Measurements from ENCODE around the gene ZSCAN12.

ZSCAN12 gene

GRCh38 chr6:28353356-28353755 is 46.2 kb downstream of the ZSCAN12 start:
- no peak for DNase-seq

- no peak for DNase-seq
These were observed 48.0 kb downstream of the ZSCAN12 start for GRCh38 chr6:28351493-28351925.

DNA sequence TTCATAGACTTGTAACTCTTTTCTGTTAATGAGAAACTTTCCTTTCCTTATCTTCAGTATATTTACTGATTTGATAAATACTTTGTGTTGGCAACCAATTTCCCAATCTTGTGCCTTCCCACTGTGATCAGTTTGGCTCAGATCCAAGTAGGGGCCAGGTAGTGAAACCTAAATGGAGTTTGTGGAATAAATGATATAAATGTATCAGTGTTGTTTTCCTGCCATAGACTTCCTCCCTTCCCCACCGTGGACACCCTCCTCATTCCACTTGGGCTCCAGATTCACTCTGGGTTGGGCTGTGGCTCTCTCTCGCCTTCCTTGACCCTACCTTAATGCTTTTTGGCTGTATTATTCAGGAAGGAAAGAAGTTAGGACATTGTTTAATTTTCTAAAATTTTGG is 48.5 kb downstream of the ZSCAN12 start:
- no peak for DNase-seq

GRCh38 chr6:28349892-28350737 is 49.4 kb downstream of the ZSCAN12 start, which contains the start of gene ZKSCAN3:
ZKSCAN3 (plus strand) TSS chr6:28349947; CDS start chr6:28359587, 9,640 bp downstream.
- peak; percentile 54 for DNase-seq

GRCh38 chr6:28349344-28349891 is 50.1 kb downstream of the ZSCAN12 start:
- no peak for DNase-seq

- no peak for DNase-seq
These were observed 52.4 kb downstream of the ZSCAN12 start for GRCh38 chr6:28347119-28347518.

GRCh38 chr6:28345201-28345600 is 54.3 kb downstream of the ZSCAN12 start:
- DNase-seq = no peak

- no peak for DNase-seq
These were observed 55.5 kb downstream of the ZSCAN12 start for GRCh38 chr6:28343898-28344677.

DNA sequence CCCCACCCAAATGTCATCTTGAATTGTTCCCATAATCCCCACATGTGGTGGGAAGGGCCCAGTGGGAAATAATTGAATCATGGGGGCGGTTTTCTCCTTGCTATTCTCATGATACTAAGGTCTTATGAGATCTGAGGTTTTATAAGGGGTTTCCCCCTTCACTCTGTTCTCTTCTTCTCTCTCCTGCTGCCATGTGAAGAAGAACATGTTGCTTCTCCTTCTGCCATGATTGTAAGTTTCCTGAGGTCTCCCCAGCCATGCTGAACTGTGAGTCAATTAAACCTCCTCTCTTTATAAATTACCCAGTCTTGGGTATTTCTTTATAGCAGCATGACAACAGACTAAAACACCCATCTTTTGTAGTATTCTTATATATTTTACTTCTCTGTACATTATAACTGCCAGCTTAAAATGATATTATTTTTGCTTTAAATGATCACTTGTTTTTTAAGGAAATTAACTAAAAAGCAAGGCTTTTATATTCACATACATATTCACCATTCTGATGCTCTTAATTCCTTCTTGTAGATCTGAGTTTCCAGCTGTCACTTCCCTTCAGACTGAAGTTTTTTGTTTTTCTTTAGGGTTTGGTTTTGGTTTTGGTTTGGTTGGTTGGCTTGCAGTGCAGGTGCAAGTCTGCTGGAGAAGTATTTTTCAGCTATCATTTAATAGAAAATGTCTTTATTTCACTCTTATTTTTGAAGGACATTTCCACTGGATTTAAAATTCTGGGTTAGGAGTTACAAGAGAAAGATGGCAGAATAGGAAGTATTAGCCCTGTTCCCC is 59.0 kb downstream of the ZSCAN12 start:
- no peak for DNase-seq

DNA sequence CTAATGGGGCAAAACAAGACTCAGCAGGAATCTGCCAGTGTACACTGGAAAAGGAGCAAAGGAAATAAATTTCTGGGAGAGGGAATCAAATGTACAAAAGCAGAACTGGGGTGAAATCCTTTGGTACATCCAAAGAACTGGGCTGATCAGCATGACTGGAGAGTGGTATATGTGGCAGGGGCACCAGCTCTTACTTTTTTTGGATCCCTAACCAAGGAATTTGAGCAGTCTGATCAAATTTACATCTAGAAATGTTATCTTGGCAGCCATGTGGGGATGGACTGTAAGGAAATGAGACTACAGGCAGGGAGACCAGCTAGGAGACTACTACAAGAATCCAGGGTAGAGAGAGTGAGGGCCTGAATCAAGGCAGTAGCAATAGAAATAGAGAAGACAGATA is 62.4 kb downstream of the ZSCAN12 start:
- no peak for DNase-seq

GRCh38 chr6:28336284-28337120 is 63.0 kb downstream of the ZSCAN12 start:
- peak; percentile 89 for DNase-seq

DNA sequence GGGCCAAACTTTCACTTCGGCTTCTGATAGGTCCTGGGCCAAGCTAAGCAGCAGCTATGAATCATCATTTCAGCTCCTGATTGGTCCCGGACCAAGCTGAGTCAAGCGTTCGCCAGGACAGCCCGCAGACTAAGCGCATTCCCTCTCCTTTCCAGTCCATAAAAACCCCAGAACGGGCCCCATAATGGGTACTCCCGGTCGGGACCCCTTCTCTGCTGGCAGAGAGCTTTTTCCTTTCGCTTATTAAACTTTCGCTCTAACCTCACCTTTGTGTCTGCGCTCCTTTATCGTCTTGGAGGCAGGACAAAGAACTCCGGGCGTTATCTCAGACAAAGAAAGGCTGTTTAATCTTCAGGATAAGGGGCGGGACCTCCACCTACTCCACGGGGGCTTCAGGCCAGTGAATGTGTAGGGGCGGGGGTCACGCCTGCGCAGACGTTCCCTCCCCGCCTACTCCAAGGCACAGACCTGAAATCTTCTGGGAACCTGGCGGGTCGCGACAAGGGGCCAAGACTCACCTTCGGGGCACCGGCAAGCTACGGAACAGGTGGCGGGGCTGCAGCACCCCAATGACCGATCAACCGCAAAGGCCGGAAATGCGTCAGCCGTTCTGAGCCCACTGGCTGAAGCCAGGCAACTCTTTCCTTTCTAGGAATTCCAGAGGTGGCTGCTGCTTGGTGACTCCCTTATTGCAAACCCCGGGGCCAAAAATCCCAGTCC is 63.8 kb downstream of the ZSCAN12 start, which contains the start of gene ZSCAN31:
Gene ZSCAN31 (minus strand): TSS at position 585 of the 720 bp plus-strand sequence. CDS start 6,465 bp downstream, outside the sequence.
- DNase-seq = peak; percentile 93

DNA sequence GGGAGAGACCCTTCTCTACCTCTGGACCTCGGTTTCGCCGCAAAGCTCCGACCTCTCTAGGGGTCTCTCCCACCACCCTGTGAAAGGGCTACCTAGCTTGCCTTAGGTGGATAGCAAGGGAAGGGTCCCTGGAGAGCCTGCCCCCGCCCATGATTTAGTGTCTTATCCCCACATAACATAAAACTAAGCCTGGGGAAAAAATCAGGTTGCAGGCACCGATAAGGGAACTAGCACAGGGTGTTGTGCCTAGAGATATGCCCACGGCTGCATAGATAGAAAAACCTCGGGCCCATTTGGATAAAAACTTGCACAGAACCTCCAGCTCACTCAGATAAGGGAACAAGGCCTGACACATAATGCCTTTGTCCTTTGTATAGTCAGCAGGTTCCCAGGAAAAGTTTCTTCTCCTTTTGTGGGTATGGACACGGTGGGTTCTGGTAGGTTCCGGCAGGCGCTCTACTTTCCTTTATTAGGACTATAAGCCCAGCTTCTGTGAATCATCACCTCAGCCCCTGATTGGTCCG is 64.4 kb downstream of the ZSCAN12 start:
- no peak for DNase-seq

DNA sequence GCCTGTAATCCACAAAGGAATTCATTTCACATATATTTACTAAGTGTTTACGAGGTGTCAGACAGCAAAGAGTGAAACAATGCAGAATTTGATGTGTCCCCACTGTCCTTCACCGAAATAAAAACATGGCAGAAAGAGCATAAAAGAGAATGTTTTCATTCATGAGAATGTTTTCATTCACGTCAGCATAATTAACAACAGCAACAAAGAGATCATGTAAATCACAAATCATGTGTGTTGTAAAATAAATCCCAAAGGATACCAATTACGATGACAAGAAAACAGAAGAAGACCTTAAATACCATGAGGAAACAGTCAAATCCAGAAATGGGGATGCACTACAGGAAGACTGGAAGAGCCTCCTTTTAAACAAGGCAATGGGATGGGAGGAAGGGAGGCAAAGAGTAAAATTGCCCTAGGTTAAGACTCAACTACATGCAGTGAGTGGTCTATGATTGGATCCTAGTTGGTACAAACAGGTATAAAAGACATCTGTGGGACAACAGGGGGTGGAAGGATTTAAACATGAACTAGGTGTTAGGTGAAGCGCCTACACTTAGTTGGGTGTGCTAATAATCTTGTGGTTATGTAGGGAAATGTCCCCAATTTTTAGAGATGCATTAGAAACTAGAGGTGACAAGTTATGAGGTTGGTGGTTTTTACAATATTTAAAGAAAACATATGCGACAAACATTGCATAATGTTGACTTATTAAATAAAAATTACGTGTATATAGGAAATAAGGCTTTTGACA is 65.1 kb downstream of the ZSCAN12 start:
- DNase-seq = no peak

- DNase-seq = no peak
These were observed 65.9 kb downstream of the ZSCAN12 start for GRCh38 chr6:28333599-28334018.

DNA sequence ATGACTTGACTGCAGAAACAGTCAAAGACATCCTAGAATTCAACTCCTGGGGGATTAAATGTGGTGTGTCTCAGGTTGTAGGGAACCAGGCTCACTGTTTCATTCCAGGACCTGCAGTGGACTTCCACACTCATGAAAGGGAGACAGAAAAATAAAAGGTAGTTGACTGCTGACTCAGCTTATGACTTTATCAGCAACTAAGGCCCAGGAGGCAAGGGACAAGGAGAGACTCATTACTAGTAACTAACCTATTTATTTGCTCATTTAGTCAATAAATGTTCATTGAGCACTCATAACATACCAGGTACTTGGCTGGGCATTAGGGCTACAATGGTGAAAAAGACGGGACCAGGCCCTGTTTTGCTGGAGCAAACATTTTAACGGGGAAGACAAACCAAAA is 66.5 kb downstream of the ZSCAN12 start:
- no peak for DNase-seq

GRCh38 chr6:28330041-28330440 is 69.5 kb downstream of the ZSCAN12 start:
- DNase-seq = no peak

Data from GF-D8 (cell line).